ENCODE results near the gene UBFD1. TPM values are rescaled to one million over a fixed set of nuclear protein-coding genes. Genes with fewer than 3 reads are reported as not detected.
"Not testable (repeated sequence)": the region's sequence is repeated elsewhere in the genome, so short reads cannot be mapped to it uniquely, and the experiment has no call there.

The UBFD1 gene
- total RNA-seq, 4 donors from 2014 or later, result 39.1 to 86.8 (median 65.5) TPM

- no peak for DNase-seq (ENCODE audit: extremely low spot score)
- TF ChIP-seq EP300 (IDR thresholded peaks at IDR 0.05) (no peak), POLR2A (IDR thresholded peaks at IDR 0.05; ENCODE audit: low read depth) (no peak), CTCF (IDR thresholded peaks at IDR 0.05) (no peak), POLR2AphosphoS5 (IDR thresholded peaks at IDR 0.05) (no peak)
- intact Hi-C loops (cut with DNase I), result no loop called here
- Histone ChIP-seq H3K4me1 (no peaks in the 10 kb centered on the region), H3K36me3 (peaks cover 23 to 94% (median 60%) of the 10 kb centered on the region in 4 donors), H3K27ac (replicated peaks in 1 of 4) (no peak overlapping the region), H3K9me3 (no peaks in the 10 kb centered on the region), H3K4me3 (no peak overlapping the region), H3K27me3 (no peaks in the 10 kb centered on the region)
- WGBS, result 70% methylated on average over 4 of the region's 4 CpGs
Observed at GRCh38 chr16:23608194-23608593, 50.7 kb downstream of the UBFD1 start.

- Histone ChIP-seq H3K9me3 (no peaks in the 10 kb centered on the region), H3K4me3 (no peak overlapping the region), H3K27ac (replicated peaks in 1 of 4) (no peak overlapping the region), H3K36me3 (peaks cover 24 to 89% (median 49%) of the 10 kb centered on the region in 4 donors), H3K4me1 (no peaks in the 10 kb centered on the region), H3K27me3 (no peaks in the 10 kb centered on the region)
- WGBS, result 97% methylated on average over 1 of the region's 1 CpG
- TF ChIP-seq CTCF (IDR thresholded peaks at IDR 0.05) (no peak), EP300 (IDR thresholded peaks at IDR 0.05) (no peak), POLR2A (IDR thresholded peaks at IDR 0.05; ENCODE audit: low read depth) (no peak), POLR2AphosphoS5 (IDR thresholded peaks at IDR 0.05) (no peak)
- no peak for DNase-seq (ENCODE audit: extremely low spot score)
- intact Hi-C loops (cut with DNase I), result no loop called here
Observed at GRCh38 chr16:23609929-23610328, 52.4 kb downstream of the UBFD1 start.

GRCh38 chr16:23610905-23611304 is 53.4 kb downstream of the UBFD1 start:
- DNase-seq (ENCODE audit: extremely low spot score); H3K4me1 ChIP-seq; H3K4me3 ChIP-seq; H3K27ac ChIP-seq (replicated peaks in 1 of 4); H3K9me3 ChIP-seq; intact Hi-C loops (cut with DNase I); H3K27me3 ChIP-seq: not testable (repeated sequence)
- WGBS, result over 99% methylated on average over 6 of the region's 6 CpGs
- peaks cover 18 to 90% (median 46%) of the 10 kb centered on the region in 4 donors for H3K36me3 ChIP-seq

- Histone ChIP-seq H3K36me3 (peaks cover 13 to 90% (median 41%) of the 10 kb centered on the region in 4 donors), H3K27ac (replicated peaks in 1 of 4) (no peak overlapping the region), H3K9me3 (no peaks in the 10 kb centered on the region), H3K27me3 (no peaks in the 10 kb centered on the region), H3K4me1 (no peaks in the 10 kb centered on the region), H3K4me3 (no peak overlapping the region)
- no peak for DNase-seq (ENCODE audit: extremely low spot score)
- intact Hi-C loops (cut with DNase I), result no loop called here
- TF ChIP-seq POLR2A (IDR thresholded peaks at IDR 0.05; ENCODE audit: low read depth), result no peak
- no peak for TF ChIP-seq POLR2AphosphoS5 (IDR thresholded peaks at IDR 0.05)
- no peak for TF ChIP-seq EP300 (IDR thresholded peaks at IDR 0.05)
- TF ChIP-seq CTCF (IDR thresholded peaks at IDR 0.05), result no peak
- WGBS, result 98% methylated on average over 3 of the region's 3 CpGs
Observed at GRCh38 chr16:23611936-23612335, 54.4 kb downstream of the UBFD1 start.

GRCh38 chr16:23615805-23616204 is 58.3 kb downstream of the UBFD1 start:
- no peak overlapping the region for H3K4me3 ChIP-seq
- 93% methylated on average over 9 of the region's 9 CpGs for WGBS
- no peak for DNase-seq (ENCODE audit: extremely low spot score)
- intact Hi-C loops (cut with DNase I), result no loop called here
- H3K36me3 ChIP-seq, result peaks cover 26 to 92% (median 60%) of the 10 kb centered on the region in 4 donors
- no peaks in the 10 kb centered on the region for H3K27me3 ChIP-seq
- no peak overlapping the region for H3K27ac ChIP-seq (replicated peaks in 1 of 4)
- no peaks in the 10 kb centered on the region for H3K4me1 ChIP-seq
- H3K9me3 ChIP-seq, result no peaks in the 10 kb centered on the region
- no peak for TF ChIP-seq CTCF (IDR thresholded peaks at IDR 0.05)
- TF ChIP-seq POLR2AphosphoS5 (IDR thresholded peaks at IDR 0.05), result no peak
- no peak for TF ChIP-seq EP300 (IDR thresholded peaks at IDR 0.05)

Other genes with a start within 250 kb of the UBFD1 start
- gene COG7, start 104.5 kb upstream of the UBFD1 start, total RNA-seq, result 10 to 100 TPM; 11.9 to 23.7 (median 15.1) TPM
- gene GGA2, start 47.2 kb upstream of the UBFD1 start, total RNA-seq, result 10 to 100 TPM; 20.3 to 37.3 (median 23.0) TPM
- 10 to 100 TPM; 14.2 to 24.4 (median 18.2) TPM for gene EARS2, start 377 bp upstream of the UBFD1 start, total RNA-seq
- gene NDUFAB1, start 38.6 kb downstream of the UBFD1 start, total RNA-seq, result 100 to 1,000 TPM in 1 of 4 donors, 10 to 100 TPM in 3; 76.6 to 115 (median 84.4) TPM
- gene PALB2, start 83.6 kb downstream of the UBFD1 start, total RNA-seq, result 10 to 100 TPM in 1 of 4 donors, 1 to 10 TPM in 3; 6.9 to 13.3 (median 8.6) TPM
- gene DCTN5, start 83.7 kb downstream of the UBFD1 start, total RNA-seq, result 10 to 100 TPM; 31.1 to 50.7 (median 37.0) TPM
- gene PLK1, start 121.2 kb downstream of the UBFD1 start, total RNA-seq, result 1 to 10 TPM in 3 of 4 donors, under 1 TPM in 1; 0.42 to 2.1 (median 1.3) TPM
- gene ERN2, start 155.5 kb downstream of the UBFD1 start, total RNA-seq, result under 1 TPM in 1 of 4 donors, not detected in 3; 0.11 TPM
- gene CHP2, start 197.3 kb downstream of the UBFD1 start, total RNA-seq, result not detected

Measured in esophagus muscularis mucosa (tissue), 4 donors.